Daoy (cell line): ENCODE data around the gene FNDC1. TPM values are rescaled to one million over a fixed set of nuclear protein-coding genes. Genes with fewer than 3 reads are reported as not detected.

Experiments
- DNase-seq: peaks from one replicate; pipeline ENCODE4 v3.0.0-alpha.2; 2015; ENCODE audit warnings: low read depth
- total RNA-seq: library from RNA; depleted of rRNA; stranded (reverse); fragments of >200 nt; shearing (Covaris generic); gene quantifications from 2 replicates; pipeline ENCODE4 v1.2.3, GENCODE V29; 2014

FNDC1 gene
- total RNA-seq, 1 experiment from 2014 or later = under 0.01 TPM

DNA sequence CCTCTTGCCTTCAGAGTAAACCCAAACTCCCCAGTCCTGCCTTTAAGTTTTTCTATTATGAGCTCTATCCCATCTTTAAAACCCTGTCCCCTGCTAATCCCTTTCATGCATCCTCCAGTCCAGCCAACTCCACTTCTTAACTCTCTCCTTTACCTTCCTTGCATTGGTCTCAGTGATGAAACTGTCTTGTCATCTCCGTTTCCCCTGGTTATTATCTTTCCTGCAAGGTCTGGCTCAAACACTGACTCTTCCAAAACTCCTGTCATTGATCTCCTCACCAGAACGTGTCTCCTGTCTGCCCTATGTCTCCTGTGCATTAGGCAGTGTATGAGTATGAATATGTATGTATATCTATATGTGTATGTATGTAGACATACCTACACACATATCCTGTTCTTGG, 11.8 kb upstream of the FNDC1 start:
- no peak for DNase-seq

DNA sequence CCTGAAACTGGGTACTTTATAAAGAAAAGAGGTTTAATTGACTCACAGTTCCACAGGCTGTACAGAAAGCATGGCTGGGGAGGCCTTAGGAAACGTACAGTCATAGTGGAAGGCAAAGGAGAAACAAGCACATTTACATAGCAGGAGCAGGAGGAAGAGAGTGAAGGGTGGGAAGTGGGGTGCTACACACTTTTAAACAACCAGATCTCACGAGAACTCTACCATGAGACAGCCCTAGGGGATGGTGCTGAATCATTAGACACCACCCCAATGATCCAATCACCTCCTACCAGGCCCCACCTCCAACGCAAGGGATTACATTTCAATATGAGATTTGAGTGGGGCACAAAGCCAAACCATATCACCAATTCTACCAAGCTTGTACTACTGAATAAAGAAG, 7.4 kb upstream of the FNDC1 start:
- DNase-seq = no peak

DNA sequence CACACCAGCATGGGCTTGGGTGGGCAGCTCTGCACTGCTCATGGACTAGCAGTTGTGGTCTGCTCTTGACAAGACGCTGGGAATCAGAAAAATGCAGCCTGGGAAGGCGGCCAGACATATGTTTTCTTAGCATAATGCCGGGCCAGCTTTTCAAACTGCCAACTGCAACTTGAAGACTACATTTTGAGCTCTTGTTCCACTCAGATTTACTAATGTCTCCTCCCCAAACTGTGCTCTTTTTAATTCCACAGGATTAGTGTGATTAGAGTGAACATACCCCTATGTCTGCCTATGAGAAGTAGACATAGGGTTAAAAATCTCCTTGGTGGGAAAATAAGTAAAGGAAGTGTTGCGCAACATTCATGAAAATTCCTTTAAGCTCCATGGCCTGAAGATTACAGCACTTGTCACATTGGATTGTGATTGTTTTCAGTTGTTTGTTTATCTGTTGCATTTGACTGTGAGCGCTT, 5.3 kb upstream of the FNDC1 start:
- DNase-seq = peak; percentile 16

DNA sequence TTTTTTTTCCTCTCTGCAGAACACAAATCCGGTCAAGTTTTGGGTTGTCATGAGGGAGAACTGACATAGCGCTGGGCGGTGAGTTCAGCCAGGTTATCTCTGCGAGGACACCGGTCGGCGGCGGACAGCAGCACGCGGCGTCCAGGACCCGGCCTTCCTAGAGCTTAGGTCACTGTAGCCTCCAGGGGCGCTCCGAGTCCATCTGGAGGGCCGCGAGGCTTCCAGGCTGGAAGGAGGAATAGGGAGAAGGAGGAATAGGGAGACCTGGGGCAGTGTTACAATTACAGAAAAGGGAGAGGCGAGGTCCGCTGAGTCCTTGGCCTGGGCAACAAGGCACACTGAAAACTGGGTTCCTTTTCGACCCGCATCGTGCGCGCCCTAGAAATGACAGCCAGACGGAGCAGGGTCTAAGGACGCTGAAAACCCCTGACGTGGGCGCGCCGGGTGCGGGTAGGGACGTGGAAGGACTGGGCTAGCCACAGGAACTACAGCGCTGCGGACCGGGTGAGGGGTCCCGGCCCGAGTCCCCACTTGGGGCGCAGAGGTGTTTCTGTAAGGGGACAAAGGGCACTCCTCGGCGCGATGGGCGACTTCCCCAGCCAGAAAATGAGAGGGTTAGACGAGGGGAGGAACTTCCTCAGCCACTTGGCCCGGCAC, 536 bp upstream of the FNDC1 start:
- peak; percentile 64 for DNase-seq

DNA sequence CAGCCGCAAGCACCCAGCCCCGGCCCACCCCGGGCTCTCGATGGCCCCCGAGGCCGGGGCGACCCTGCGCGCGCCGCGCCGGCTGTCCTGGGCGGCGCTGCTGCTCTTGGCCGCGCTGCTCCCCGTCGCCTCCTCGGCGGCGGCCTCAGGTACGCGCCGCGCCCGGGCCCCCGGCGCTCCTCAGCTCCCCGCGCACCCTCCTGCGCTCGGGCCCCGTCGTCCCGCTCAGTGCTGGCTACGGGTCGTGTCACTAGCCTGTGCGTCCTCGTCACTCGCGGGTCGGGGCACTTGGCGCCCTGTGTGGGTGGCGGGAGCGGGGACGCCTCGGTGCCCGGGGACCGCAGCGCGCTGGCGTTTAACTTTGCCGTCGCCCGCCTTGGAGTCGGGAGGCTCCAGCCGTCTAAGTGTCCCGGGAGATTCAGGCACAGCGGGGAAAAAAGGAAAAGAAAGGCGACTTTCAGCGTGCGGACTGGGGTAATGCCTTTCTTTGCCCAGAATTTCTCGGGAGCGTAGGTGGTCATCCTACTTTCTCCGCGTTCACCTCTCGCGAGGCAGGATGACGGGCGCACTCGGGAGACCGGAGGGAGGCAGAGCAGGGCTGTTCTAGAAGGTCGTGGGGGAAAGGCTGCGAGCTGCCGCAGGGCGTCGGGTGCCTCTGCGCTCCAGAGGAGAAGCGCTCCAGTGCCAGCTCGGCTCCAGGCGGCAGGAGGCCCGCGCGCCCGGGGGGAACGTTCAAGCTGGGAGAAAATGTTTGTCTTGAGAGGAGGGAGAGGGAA, 545 bp downstream of the FNDC1 start:
- peak; percentile 81 for DNase-seq

DNA sequence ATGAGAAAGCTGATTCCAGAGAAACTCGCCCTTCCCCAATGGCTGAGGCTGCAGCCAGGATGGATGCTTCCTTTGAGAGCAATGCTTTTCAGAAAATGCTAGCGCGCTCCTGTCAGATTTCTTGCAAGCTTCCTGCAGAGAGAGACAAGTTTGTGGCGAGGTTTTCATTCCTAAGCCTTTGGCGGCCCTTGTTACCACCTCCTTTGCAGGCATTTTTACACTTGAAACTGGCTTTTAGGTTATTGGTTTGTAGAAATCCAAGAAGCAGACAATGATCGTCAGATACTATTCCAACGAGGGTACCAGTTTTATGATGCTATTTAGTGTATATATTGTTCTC, 1.1 kb downstream of the FNDC1 start:
- DNase-seq = no peak

DNA sequence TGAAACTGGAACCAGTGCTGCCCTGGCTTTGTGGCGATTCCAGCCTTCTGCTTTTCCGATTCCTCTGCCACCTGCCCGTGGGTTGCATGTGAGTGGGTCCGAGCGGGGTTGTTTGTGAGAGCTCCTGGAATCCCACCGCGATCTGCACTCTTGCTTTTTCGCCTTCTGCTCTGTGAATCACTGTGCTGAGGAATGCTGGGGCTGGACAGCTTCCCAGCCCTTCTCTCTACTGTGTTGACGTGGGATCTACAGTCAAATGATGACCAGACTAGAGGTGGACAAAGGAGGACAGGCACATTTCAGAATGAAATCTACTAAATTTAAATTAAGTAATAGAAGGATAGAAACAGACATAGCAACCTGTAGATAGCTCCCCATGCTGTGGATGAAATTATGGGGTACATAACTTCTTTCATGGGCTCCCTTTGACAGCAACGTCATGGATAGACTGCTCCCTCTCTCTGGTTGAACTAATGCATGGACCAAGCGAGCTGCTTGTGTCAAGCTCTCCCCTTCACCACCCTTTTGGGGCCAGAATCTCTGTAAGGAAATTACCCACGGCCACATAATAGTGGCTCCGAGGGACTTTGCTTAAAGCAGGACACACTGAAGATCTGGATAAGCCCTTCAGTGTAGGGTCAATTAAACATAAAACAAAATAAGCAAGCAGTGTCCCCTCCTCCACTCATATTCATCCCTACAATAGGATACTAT, 2.0 kb downstream of the FNDC1 start:
- peak; percentile 54 for DNase-seq

DNA sequence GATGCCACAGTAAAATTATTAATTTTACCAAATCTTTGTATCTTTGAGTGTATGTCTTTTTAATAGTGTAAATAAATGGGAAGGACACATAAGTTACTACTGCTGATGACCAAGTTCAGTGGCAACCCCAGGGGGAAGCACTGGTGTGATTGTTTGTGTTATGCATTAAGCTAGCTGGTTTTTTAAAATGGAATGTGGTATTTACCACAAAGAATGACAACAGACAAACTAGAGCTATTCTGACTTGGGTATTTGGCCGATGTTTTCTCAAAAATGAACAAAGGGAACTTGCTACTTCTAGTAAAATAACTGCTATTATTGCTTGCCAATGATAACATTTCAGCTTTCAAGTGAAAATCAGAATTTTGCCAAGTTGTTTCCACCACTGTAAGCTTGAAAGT, 2.9 kb downstream of the FNDC1 start:
- no peak for DNase-seq

DNA sequence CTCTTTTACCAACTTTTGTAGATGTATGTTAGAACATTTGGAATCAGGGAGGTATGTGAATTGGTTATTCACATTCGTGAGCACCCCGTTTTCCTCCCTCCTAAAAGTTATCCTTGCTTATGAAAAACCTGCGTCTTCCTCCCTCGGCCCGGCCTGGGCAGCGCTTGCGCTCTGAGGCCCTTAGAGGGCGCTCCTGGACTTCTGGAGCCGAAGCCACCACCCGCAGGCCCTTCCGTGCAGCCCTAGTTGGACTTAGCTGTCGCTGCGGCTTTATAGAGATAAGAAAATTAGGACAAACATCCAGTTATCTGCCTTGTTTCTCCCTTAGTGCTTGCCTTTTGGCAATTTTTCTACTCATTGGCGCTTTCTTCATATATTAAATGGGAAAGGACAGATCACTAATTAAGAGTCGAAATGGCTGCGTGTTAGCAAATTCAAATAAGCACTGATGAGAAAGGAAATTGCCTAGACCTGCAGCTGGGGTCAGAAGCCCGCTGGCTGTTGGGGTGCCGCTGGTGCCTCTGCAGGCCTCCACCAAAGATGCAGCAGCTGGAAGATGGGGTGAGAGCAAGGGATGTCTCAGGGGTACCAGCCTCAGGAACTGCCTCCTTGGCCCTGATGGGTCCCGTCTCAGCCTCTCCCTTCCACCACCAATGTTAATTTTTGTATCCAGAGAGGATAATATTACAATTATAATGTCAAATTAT, 5.2 kb downstream of the FNDC1 start:
- DNase-seq = peak; percentile 83

DNA sequence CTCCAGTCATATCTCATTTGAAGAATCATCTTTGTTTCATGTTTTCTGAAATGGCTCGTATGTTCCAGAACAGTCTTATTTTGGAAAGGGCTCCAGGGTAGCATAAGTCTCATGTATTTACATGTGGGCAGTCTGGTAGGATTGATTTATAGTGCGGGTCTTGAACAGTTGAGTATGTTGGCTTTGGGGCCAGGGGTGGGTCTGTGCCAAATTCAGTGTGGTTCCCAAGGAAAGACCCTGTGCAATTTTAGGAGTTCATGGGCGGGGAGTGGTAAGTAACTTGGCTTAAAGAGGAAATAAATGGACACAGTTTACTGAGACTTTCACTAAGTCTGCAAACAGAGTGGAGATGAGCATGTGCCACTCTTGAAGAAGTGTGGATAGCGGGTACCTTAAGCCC, 7.7 kb downstream of the FNDC1 start:
- no peak for DNase-seq

DNA sequence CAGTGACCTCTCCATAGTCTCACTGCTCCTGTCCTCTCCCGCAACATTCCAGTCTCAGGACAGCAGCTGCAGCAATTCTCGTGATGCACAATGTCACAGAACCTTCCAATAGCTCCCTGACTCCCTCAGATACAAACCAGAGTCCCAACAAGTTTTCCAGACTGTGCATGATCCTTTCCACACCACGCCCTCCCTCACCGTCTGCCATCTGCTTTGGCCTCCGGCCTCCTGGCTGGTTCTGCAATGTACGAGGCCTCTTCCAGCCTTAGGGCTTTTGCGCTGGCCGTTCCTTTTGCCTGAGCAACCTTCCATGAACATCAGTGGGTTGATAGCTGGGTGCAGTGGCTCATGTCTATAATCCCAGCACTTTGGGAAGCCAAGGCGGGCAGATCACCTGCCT, 9.6 kb downstream of the FNDC1 start:
- no peak for DNase-seq

DNA sequence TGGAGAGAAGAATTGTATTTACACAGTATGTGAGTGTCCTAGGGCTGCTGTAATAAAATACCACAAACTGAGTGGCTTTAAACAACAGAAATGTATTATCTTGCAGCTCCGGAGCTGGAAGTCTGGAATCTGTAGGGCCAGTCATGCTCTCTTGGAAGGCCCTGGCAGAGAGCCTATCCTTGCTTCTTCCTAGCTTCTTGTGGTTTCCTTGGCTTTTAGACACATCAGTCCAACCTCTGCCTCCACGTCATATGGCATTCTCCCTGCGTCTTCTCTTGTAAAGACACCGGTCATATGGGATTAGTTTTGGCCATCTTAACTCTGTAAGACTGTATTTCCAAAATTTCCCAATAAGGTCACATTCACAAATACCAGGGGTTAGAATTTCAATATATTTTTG, 10.8 kb downstream of the FNDC1 start:
- no peak for DNase-seq

DNA sequence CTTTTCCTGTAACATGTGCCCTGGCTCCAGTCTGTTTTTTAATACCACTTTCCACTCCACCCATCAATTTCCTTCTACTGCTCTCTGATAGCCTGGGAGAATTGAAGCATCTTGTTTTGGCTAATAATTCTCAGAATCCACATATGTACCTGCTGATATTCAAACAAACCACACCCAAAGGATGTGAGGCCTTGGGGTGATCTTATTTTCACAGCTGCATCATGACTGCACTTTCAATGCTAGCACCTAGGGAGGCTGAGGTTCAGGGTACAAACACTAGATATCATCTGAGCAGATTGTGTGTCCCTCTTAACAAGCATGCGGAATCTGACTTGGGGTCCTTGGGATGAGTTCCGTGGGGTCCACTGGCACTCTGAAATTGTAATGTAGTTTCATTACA, 12.7 kb downstream of the FNDC1 start:
- no peak for DNase-seq

DNA sequence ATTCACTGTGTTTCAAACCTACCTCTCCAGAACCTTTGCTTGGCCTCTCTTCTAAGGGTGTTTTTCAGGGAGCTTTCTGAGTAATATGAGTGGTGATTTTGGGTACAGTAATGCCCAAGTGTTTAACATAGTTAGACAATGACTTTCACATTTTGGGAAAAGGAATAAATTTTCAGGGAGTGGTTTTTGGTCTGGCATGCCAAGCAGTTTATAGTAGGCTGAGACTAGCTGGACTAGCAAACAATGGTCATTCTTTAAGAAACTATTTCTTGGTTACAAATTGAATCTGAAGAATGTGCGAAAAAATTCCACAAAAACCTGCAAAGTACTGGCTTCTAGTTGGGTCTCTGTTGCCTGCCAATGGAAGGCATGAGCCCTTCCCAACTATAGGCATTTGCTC, 15.4 kb downstream of the FNDC1 start:
- DNase-seq = no peak

DNA sequence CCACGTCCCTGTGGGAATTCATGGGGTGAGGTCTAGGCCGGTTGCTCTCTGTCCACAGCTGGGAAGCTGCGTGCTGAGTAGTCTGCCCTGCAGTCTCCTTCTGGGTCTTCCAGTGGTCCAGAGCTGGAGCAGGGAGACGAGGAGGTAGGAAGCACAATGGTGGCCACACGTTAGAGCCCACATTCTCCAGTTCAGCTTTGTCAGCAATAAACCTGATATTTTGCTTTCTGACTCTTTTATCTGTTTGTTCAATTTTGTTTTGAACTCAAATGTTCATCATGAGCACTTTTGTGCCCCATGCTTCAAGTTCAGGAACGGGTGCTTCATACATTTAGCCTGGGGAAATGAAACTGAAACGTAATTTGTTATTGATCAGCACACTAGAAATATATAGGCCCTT, 21.3 kb downstream of the FNDC1 start:
- no peak for DNase-seq

DNA sequence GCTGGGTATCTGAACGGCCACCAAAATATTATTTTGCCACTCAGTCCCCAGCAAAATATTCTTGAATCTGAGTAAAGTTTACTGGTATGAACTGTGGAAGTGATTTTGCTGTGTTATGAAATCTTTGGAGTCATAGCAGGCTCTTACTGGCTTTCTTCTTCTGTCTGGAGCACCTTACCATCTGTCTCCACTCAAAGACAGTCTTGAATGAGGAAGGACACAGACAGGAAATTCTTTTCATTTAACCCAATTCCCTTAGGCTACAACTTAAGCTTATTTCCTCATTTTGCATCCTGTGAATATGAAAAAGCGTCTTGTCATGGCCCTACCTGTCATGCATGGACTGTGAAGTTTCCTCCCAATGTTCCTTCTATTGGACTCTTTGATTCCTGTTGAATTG, 24.7 kb downstream of the FNDC1 start:
- DNase-seq = no peak

DNA sequence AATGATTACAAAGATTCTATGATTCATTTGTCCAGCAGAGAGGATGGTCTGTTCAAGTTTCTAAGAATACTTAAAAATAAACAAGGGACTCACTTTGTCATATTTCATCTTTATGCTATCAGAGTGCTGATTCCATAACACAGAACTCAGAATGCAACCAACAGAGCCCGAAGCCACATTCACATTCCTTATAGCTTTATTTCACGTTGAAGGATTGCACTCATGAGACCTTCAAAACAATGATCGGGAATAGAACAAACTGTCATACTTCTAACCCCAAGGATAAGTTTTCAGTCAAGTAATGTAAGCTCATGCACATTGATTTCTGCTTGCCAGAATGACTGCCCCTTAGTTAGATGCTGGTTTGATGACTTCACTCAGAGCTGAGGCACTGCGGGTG, 25.2 kb downstream of the FNDC1 start:
- DNase-seq = no peak

DNA sequence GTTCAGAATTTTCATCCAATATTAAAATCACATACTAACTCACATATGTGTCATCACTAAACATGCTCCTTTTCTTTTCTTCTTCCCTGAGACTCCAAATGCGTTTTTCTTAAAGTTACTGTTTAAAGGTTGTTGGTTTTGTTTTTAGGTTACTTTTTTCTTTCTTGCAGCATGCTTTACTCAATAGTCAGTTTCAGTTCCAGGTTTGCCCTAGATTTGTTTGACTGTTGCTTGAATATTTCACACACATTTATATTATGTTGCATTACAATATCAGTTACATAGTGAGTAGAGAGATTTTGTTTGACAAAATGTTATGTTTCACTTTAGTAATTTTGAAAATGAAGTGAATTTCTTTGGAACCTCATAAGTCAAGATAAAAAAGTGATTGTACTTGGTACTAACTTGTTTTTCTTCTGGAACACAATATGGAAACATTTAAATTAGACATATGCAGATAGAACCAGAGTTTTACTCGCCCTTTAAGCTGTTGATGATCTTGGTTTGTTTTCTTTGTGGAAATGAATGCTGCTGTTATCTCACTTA, 27.3 kb downstream of the FNDC1 start:
- DNase-seq = no peak

DNA sequence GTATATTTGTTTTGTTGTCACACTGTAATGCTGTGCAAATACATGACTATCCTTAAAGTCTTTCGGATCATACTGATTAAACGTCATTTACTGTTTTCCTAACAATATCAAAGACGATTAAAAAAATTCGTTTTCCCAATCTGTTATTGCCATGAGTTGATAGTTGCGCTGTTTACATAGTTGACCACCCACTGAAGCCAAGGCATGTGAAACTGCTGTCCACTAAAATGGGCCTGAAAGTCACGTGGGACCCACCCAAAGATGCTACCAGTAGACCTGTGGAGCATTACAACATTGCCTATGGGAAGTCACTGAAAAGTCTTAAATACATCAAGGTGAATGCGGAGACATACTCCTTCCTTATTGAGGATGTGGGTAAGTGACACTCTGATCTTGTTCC, 28.1 kb downstream of the FNDC1 start:
- no peak for DNase-seq

DNA sequence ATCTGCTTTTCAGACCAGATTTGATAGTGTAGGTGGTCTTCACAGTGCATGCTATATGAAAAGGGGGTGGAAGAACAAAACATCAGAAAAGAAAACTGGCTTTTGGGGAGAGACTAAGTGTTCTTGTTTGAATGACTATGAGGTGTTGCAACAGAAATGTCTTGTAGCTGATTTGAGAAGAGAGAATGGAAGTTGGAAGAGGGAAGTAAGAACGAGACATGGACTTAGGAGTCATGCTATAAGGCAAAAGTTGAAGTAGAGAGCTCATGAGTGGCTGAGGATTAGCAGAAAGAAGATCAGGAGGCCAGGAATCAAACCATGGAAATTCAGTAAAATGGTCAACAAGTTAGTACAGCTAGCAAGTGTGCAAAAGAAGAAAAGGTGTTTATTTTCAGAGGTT, 32.1 kb downstream of the FNDC1 start:
- DNase-seq = no peak

DNA sequence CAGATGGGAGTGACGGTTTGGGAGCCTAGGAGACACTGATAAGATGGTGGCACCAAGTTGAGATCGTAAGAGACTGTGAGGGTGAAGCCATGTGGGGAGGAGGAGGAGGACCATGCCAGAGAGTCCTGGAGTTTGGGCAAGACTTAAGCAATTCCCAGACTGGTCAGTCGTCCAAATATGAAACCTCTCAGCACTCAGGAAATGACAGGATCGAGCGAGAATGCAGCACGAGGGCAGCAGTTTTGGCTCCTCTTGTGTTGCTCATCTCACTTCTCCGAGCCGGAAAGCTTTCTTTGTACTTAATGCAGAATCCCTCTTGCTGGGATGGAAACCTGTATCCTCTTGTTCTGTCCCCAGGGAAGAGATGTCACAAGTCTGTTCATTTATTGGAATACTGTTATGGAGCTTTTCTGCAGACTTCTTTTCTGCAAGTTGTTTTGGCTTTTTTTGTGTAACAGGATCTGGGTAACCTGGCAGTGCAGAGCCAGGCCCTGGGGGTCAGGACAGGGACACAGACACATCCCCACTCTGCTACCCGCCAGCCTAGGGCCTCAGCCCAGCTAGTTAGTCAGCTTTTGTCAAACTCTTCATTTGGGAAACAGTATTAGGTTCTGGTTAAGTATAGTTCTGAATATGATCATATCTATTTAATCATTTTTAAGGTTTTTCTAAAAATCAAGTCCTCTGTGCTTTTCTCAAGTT, 34.3 kb downstream of the FNDC1 start:
- peak; percentile 76 for DNase-seq
